Ecto neural progenitor cell (in vitro differentiated cells): Measurements from ENCODE around the gene P3R3URF.

Experiments
- DNase-seq: peaks from one replicate; pipeline ENCODE4 v3.0.0-alpha.2; 2018; ENCODE audit warnings: low spot score

The P3R3URF gene

DNA sequence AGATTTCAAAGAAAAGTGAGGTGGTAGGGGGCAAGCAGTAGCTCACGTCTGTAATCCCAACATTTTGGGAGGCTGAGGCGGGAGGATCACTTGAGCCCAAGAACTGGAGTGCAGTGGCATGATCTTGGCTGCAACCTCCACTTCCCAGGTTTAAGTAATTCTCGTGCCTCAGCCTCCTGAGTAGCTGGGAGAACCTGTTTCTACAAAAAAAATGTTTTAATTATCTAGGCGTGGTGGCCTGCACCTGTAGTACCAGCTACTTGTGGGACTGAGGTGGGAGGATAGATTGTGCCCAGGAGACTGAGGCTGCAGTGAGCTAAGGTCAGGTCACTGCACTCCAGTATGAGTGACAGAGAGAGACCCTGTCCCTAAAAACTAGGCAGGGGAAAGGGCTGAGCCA lies 4.0 kb downstream of the P3R3URF start:
- no peak for DNase-seq

DNA sequence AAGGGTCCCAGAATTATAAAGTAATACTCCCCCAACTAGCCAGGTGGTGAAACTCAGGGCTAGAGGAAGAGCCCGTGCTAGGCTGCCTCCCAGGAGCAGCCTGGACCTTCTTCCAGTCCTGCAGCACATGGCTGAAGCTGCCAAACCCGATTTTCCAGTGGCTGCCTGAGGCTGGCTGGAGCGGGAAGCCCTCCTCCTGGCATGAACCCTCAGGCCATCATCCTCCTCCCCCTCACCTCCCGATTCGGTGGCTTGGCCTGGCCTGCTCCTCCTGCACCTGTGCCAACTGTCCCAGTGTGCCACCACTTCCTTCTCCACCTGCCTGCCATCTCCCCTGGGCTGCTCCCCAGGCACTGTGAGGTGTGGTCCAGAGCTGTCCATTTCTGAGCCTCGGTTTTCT lies 4.4 kb downstream of the P3R3URF start:
- DNase-seq = no peak

DNA sequence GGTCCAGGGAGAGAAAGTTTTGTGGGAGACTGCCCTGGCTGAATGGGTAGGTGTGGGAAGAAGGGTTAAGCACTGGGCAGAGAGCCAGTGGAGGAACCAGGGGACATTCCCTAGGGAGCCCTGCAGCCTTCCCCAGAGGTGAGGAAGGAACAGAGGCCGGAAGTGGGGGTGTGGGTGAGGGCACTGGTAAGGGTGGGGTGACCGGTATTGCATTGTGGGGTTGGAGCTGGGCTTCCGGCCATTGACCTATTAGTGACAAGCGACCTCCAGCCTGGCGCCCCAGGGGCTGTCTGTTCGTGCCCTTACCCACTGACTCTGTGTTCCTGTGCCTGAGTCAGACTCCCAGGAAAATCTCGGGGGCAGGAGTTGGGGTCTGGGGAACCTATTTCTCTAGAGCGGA lies 4.9 kb downstream of the P3R3URF start:
- no peak for DNase-seq

DNA sequence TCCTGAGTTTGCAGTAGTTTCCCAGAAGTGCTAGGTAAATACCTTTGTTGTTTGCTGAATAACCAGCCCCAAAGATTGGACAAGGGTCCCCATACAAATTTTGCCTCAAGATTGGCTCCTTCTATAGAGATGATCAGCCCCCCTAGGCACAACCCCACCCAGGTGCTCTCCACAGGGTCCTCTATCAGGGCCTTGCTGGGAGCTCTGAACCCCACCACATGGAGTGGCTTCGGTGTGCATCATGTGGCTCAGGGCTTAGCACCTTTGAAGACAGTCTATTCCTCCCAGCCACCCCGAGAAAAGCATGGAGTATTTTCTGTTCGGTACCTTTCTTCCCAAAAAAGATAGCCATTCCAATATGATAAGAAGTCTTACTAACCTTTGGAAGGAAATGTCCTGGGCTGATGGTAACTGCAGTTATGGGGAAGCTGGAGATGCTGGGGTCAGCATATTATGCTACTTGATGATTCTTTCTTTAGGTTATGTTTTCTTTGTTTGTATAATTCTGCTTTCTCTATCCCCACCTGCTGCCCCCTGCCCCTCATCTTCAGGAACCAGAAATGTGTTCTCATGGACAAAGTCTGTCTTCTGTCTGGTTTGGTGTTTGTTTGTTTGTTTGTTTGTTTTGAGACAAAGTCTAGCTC lies 6.4 kb downstream of the P3R3URF start:
- no peak for DNase-seq

DNA sequence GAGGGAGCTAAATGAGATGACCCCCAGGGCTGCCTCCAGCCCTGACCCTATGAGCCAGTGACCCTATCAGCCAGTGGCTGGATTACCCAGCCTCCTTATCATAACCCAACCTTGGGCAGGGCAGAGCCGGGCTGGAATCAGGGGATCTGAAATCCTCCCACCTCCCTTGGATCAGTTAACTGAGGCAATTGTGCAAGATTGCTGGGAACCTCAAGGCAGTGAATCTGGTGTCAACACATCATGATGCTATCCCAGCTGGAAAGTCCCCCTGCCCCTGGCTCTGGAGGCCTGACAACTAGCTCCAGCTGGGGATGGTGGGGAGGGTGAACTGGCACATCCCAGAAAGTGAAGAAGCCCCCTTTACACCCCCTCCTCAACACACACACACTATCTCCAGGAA lies 7.8 kb downstream of the P3R3URF start:
- no peak for DNase-seq

DNA sequence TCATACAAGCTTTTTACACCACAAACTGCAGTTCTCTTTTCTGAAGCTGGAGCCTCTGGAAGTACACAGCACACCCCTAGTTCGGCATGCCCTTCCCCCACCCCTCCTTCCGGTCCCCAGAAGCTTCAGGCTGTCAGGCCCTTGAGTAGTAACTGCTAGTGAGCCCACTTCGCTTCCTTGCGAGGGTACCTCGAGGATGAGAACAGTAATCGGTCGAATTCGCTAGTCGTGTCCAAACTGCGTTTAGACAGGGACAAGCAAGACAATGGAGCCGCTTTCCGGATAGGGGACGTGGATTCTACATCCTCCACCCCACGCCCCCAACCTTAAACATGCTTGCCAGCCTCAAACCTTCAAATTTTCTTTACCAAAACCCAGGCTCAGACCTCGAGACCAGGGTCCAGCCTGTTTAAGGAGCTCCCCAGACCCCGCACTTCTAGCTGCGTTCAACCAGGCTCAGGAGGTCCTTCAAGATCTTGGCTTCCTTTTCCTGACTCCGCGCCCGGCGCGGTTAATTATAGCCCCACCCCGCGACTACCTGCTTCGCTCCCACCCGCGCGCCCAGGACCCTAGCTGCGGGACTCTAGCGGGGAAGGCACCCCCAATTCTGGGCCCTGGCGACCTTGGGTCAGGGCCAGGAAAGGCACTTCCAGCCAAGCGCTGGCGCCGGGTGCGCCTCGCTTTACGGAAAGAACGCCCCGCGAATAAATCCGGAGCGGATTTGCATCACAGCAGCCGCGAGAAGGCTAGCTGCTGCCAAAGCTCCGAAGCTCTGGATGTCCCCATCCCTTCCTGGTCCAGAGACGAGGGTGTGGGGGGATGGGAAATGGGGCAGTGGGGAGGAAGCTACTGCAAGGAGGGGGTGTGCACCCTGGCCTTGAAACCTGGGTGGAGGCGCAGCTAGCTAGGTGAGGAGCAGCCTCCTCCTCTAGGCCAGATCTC lies 9.5 kb downstream of the P3R3URF start:
- DNase-seq = no peak

DNA sequence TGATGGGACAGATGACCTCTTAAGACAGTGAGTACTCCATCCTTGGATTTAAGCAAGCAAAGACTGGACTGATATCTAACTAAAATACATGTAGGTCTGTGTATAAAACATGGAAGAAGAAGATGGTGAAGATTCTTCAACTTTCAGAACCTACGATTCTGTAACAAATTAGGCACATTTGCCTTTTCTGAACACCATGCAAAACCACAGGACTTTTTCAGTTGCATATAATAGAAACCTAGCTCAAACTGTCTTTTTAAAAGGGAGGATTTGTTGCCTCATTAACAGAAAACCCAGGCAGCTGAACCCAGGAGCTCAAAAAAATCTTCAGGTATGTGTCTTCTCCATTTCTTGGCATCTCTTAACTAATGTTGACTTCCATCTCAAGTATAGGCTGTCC lies 16.1 kb downstream of the P3R3URF start:
- no peak for DNase-seq

DNA sequence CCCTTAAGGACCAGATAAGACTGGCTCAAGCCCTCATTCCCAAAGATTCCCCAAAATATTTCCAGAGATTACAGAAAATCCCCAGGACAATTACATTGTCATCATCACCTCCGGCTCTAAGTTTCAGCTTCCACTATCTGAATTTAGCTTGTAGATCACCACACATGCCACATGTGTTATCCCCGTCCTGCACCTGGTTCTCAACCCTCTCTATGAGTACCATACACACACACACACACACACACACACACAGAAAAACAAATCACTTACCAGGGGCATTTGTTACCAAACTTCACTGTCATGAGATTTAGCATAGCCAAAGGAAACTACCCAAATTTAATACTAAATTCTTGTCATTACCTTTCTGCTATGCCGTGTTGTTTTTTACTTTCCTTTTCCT lies 16.8 kb downstream of the P3R3URF start:
- no peak for DNase-seq

DNA sequence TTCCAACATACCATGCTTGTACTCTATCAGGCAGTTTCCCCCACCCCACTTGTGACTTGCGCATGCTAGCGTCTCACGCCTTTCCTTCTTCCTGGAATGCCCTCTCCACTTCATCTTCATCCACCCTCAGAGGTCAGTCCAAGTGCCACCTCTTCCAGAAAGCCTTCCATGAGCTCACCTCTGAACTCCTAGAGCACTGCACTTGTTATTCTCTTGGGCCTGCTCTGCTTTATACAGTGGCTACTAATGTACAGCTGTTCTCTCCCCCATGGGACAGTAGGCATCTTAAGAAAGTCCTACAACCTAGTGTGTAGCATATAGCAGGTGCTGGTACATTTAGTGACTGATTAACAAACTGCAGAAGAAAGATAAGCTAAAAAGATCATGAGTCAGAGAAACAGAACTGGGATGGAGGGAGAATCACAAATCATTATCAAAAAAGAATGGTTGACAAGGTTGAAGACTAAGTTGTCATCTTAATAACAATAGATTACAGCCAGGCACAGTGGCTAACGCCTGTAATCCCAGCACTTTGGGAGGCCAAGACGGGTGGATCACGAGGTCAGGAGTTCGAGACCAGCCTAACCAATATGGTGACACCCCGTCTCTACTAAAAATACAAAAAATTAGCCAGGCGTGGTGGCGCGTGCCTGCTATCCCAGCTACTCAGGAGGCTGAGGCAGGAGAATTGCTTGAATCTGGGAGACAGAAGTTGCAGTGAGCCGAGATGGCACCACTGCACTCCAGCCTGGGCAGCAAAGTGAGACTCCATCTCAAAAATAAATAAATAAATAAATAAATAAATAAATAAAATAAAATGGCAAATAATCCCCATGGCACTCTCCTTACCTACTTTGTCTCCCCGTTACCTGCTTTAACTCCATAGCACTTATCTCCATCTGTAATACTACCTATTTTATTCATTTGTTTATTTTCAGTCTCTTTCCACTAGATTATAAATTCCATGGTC lies 17.7 kb downstream of the P3R3URF start:
- DNase-seq = no peak

DNA sequence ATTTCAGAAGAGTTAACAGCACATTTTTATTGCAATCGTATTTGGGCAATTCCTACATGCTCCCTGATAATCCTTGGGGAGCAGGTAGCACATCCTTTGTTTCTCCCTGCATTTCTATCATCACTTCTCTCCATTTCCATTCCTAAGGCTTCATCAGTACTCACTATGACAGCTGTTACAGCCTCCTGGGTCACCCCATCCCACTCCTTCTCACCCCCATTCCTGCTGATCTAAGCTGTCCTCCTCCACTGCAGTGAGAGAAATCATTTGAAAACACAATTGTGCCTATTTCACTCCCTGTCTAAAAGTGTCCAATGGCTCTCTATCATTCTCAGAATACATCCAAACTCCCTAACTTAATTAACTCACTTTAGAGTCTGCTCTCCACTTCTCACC lies 18.4 kb downstream of the P3R3URF start:
- no peak for DNase-seq

DNA sequence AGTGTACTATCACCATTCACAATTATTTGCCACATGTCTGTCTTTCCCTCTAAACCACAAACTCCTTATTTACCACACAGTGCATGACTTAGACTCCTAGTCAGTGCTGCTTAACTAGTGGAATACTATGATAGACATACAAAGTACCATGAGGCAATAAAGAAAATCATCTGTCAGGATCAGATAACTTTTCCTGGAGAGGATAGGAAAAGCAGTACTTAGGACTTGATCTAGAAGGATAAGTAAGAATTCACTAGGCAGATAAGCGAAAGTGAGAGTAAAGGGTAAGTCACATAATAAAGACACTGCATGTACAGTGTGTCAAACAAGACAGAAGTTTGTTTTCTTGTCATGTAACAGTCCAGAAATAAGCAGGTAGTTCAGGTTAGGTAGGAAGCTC lies 22.6 kb downstream of the P3R3URF start:
- no peak for DNase-seq

DNA sequence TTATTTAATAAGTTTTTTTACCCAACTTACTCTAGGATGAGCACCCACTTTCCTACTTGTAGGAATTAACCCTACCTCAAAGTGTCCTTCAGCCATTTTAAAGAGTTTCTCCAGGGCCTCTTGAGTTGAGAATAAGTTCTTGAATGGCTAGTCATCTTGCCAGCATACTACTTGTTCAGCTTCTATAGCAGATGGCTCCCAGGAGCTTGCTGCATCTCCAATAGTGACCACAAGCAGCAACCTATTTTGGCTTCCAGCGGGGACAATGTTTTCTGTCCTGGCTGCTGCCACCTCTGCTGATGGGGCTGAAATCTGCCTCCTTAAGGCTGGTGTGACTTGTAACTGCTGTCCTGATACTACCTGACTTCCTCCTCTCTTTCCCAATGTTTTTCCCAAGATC lies 23.1 kb downstream of the P3R3URF start:
- no peak for DNase-seq

DNA sequence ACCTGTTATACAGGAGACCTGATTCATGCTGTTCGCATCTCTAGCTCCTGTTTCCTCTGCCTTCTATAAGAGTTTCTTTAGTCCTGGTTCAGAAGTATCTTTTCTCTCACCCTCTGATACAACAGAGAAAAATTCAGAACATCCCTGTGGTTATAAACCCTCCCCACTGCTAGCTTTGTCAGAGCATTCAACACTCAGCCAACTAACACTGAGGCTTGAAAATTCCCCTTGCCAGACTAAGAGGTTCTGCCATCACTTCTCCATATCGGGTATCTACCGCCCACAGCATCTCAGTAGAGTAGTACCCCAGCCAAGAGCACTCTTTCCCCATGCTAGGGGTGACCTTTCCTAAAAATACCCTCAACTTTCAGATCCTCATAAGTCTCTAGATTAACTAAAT lies 24.3 kb downstream of the P3R3URF start:
- DNase-seq = no peak

DNA sequence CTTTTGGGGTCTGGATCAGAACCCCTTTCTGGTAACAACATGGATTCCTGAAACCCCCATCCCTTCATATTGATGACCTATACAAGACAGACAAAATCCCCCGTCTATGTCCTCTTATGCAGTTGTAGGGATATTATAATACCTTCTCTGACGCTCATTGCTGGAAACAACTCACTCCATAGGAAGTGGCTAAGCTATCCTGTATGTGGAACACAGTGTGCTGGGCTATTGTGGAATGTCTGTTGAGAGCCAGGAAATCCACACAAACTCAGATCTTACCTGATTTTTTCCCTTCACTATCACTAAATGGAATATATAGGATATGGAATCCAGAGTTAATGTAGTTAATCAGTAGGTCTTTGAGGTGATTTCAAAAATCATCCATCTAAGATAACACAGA lies 26.2 kb downstream of the P3R3URF start:
- no peak for DNase-seq

DNA sequence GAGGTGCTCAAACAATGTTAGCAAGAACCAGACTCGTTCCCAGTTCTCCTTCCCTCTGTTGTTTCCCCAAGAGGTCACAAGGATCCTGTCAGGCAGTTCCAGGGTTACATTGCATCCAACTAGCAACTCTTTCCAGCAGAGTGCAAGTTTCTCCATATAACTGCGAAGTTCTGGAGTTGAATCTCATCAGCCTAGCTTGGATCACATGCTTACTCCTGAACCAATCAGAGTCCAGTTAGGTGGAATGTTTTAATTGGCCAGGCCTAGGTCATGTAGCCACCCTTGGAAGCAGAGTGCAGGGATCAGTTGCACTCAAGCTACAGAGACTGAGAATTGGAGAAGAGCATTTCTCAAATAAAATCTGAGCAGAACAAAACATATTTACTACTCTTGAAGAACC lies 28.0 kb downstream of the P3R3URF start:
- DNase-seq = no peak

DNA sequence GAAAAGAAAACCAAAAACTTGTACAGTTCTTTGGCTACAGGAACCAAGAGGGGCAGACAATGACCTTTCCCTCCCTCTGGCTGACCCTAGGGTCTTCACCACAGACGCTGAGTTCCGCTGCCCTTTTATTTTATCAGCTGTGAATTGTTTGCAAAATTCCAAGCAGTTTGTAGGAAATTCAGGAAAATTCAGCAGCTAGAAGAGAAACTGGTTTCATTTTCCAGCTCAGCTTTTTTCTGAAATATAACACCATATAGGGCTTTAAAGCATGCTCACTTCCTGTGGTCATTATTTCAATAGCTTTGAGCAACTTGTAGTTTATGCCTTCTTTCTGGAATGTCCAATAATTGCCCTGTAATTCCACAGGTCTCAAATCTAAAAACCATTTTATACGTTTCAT lies 38.4 kb downstream of the P3R3URF start:
- DNase-seq = no peak

DNA sequence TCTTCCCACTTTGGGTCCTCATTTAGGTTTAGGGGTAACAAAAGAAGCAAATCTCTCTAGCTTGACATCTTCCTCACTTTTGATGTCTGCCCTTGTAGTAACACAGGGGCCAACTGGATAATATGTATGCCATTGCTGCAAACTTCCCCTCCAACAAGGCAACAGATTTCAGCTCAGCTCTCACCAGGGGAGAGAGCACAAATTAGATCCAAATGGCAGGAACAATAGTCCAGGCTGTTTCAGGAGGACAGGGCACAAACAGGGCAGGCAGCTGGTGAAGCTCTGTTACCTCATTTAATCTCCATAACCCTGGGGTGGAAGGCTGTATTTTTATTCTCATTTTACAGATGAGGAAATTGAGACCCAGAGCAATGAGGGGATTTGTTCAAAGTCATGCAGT lies 39.6 kb downstream of the P3R3URF start:
- no peak for DNase-seq

DNA sequence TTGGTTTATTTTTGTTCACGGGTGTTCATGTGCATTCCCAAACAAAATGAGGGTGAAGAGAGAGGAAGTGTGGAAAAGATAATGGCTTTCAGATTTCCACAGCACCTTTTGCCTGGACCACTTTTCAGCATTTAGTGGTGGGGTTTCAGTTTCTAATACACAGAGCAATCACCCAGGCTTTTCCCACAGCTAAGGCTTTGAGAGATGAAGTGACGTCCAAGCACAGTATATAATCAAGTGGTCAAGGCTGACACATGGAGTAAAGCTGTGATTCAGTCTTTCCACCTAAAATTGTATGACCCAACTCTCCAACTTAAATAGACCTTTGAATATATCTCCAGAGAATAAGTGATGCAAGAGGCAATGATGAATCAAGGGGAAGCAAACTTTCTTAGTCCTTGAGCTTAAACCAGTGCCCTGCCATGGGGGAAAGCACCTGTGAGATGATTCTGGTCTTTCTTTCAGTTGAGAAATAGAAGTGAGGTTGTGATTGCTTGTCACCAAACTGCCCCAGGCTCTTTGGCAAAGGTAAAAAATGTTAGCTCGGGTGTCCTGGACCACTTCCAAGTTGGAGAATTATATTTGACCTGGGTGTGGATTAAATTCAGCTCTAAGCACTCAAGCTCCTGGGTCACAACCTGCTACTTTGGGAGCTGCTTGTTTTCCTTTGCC lies 41.5 kb downstream of the P3R3URF start:
- DNase-seq = no peak

DNA sequence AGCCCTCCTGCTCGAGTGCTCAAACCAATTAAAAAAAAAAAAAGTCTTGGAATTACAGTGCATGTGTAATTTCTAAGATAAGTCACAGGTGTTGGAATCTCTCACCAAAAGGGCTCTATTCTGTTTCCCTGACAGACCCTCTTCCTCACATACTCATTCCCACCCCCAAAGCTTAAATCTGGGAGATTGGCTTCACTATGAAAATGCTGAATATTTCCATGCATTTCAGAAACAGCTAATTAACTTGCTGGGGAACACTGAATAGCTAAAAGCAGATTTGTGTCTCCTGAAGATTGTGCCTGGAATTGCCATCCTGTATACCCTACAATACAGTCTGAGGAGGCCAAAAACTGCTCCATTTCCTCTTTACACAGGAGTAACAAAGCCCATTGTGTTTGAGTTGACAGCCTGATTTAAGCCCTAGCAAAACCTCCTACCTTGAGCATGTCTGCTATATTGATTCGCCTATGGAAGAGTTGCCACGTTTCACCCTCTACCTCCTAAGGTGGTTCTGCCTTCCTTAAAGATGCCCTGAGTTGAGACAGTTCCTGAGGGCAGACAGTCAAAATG lies 42.4 kb downstream of the P3R3URF start:
- DNase-seq = no peak

DNA sequence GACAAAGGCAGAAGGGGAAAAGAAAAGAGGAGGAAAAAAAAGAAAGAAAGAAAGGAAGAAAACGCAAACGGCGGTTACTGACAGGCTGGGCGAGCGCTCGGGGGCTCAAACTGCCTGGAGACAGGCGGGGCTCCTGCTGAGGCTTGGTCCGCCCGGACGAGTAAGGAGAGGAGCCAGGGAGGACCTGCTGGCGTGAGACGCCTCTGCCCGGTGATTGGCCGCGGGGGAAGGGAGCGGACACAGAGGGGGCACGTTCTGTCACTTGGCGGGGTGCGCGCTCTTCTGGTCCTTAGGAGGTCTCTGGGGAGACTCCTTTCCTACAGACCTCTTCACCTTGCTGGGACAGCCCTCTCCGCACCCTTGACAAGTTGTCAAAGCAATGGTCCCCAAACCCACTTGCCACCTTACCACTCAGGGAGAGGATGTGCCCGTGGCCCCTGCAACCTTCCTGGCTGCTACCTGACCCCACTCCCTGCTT lies 43.1 kb downstream of the P3R3URF start:
- no peak for DNase-seq

DNA sequence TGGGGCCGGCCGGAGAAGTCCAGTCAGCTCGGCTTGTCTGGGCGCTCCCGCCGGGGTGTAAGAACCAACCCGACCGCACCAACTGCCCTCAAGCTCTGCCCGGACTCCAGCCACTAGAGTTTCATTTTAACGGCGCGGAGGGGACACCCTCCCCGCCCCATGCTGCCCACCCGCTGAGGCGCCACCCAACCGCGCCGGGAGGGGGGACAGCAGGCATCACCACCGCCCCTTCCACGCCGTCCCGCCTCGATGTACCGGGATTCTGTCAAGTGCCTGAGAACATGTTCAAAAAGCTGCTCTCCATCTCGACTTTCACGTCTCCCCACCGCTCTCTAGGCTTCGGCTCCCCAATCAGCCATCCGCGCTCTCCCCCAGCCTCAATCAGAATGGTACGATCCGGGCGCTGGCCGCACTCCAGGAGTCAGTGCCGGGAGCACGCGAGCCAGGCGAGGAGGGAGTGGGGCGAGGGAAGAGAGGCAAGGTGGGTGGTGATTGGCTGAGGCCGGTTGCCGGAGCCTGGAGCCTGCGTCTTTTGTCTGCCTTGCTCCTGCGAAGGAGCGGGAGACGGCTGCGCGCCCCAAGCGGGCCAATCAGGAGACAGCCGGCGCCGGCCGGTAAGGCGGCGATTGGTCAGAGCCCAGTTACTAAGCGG lies 43.6 kb downstream of the P3R3URF start, which contains the start of gene PIK3R3:
Gene PIK3R3 (minus strand): TSS at position 101 of the 652 bp plus-strand sequence. CDS start 677 bp downstream, outside the sequence.
- DNase-seq = peak; percentile 99
